OCI-LY7 (cell line): ENCODE results near the gene CEACAM3. TPM values are rescaled to one million over a fixed set of nuclear protein-coding genes. Genes with fewer than 3 reads are reported as not detected.

Experiments used
- BruUV-seq: library from RNA; stranded (reverse); fragments of 400-500 nt; replicated peaks from 2 replicates; lab custom pipeline; 2021; lab: Mats Ljungman, UMichigan
- CTCF ChIA-PET: fragments of 300-600 bp; sonication (Branson Sonifier 250); formaldehyde crosslinking; loops from one replicate; lab custom pipeline; 2022; ENCODE audit warnings: antibody characterized with exemption; ENCODE audit not compliant: unreplicated experiment; lab: Charles Lee
- POLR2A ChIA-PET: fragments of 300-600 bp; sonication (Branson Sonifier 250); formaldehyde crosslinking; loops from one replicate; lab custom pipeline; 2022; ENCODE audit warnings: antibody characterized with exemption; lab: Charles Lee
- DNase-seq: peaks from one replicate; pipeline ENCODE4 v3.0.0-alpha.2; 2015; ENCODE audit warnings: low spot score
- H2AFZ ChIP-seq: fragments of 200-600 bp; sonication (generic), shearing (Covaris generic); 2 replicates; pipeline ENCODE4 v1.6.1; 2014; ENCODE audit warnings: mild to moderate bottlenecking, antibody characterized with exemption, low read length, moderate library complexity
- H3K27ac ChIP-seq: fragments of 200-600 bp; sonication (generic); 2 replicates; pipeline ENCODE4 v1.5.1; 2014; ENCODE audit warnings: mixed run types, low read depth, mild to moderate bottlenecking, moderate library complexity, low read length, inconsistent platforms; ENCODE audit not compliant: poor library complexity, severe bottlenecking
- H3K36me3 ChIP-seq: fragments of 200-600 bp; sonication (generic); 2 replicates; pipeline ENCODE4 v1.6.1; 2014; ENCODE audit warnings: mild to moderate bottlenecking, antibody characterized with exemption, low read length, moderate library complexity, mixed read lengths; ENCODE audit not compliant: insufficient read depth
- H3K4me1 ChIP-seq: fragments of 200-600 bp; sonication (generic); 2 replicates; pipeline ENCODE4 v1.5.1; 2014; ENCODE audit warnings: mild to moderate bottlenecking, low read length; ENCODE audit not compliant: insufficient read depth, poor library complexity, severe bottlenecking
- H3K4me2 ChIP-seq: fragments of 200-600 bp; sonication (generic); 2 replicates; pipeline ENCODE4 v1.6.1; 2014; ENCODE audit warnings: mild to moderate bottlenecking, low read length
- H3K4me3 ChIP-seq: fragments of 200-600 bp; sonication (generic); 2 replicates; pipeline ENCODE4 v1.5.1; 2014; ENCODE audit warnings: mild to moderate bottlenecking, low read depth, low read length; ENCODE audit not compliant: poor library complexity, severe bottlenecking
- H3K79me2 ChIP-seq: fragments of 200-600 bp; sonication (generic); 2 replicates; pipeline ENCODE4 v1.6.1; 2016; ENCODE audit warnings: low read depth, mild to moderate bottlenecking, low read length, moderate library complexity, mixed read lengths; ENCODE audit not compliant: insufficient read depth
- H3K9me2 ChIP-seq: fragments of 200-600 bp; sonication (generic); 2 replicates; pipeline ENCODE4 v1.6.1; 2016; ENCODE audit warnings: mild to moderate bottlenecking, low read length, mixed read lengths; ENCODE audit not compliant: insufficient read depth
- H3K9me3 ChIP-seq: fragments of 200-600 bp; sonication (generic); 2 replicates; pipeline ENCODE4 v1.6.1; 2014; ENCODE audit warnings: mild to moderate bottlenecking, mixed run types, low read length, mixed read lengths
- H4K20me1 ChIP-seq: fragments of 200-600 bp; sonication (generic); 2 replicates; pipeline ENCODE4 v1.6.1; 2014; ENCODE audit warnings: mild to moderate bottlenecking, antibody characterized with exemption, low read length, moderate library complexity, mixed read lengths; ENCODE audit not compliant: insufficient read depth
- EZH2phosphoT487 ChIP-seq: fragments of 200-600 bp; sonication (generic); IDR thresholded peaks from 2 replicates; pipeline ENCODE4 v1.6.1; 2018; ENCODE audit warnings: low read depth, borderline replicate concordance, mild to moderate bottlenecking, mixed run types, antibody characterized with exemption, low read length, moderate library complexity, mixed read lengths
- intact Hi-C: fragments of 100-400 bp; cut with micrococcal nuclease; formaldehyde crosslinking; loops from one replicate; pipeline ENCODE4 v1.10.0; 2022; ENCODE audit not compliant: unreplicated experiment
- total RNA-seq, 2 experiments: library from RNA; depleted of rRNA in 1 of 2; stranded (reverse); fragments of >200 nt in 1 of 2; shearing (Covaris generic) in 1 of 2; gene quantifications; 2 replicates each; pipeline ENCODE4 v1.2.3, GENCODE V29; 2014 to 2022
- TF ChIP-seq, protein P1 (sequence below): fragments of 200-600 bp; sonication (generic); conservative IDR thresholded peaks from 2 replicates; pipeline ENCODE4 v1.5.1; 2014; ENCODE audit warnings: mild to moderate bottlenecking, antibody characterized with exemption, low read length, moderate library complexity, mixed read lengths

CEACAM3 gene
- total RNA-seq, 2 experiments from 2014 or later: not detected

- TF ChIP-seq, protein P1, sequence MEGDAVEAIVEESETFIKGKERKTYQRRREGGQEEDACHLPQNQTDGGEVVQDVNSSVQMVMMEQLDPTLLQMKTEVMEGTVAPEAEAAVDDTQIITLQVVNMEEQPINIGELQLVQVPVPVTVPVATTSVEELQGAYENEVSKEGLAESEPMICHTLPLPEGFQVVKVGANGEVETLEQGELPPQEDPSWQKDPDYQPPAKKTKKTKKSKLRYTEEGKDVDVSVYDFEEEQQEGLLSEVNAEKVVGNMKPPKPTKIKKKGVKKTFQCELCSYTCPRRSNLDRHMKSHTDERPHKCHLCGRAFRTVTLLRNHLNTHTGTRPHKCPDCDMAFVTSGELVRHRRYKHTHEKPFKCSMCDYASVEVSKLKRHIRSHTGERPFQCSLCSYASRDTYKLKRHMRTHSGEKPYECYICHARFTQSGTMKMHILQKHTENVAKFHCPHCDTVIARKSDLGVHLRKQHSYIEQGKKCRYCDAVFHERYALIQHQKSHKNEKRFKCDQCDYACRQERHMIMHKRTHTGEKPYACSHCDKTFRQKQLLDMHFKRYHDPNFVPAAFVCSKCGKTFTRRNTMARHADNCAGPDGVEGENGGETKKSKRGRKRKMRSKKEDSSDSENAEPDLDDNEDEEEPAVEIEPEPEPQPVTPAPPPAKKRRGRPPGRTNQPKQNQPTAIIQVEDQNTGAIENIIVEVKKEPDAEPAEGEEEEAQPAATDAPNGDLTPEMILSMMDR: peak; percentile 96
- no peak for TF ChIP-seq EZH2phosphoT487
- ChIA-PET CTCF (interaction anchor here (1.4 to 1.5 kb wide), 2 partner anchors 28 to 36 kb away, joined by 4 to 6 read pairs; no protein-coding TSS in a partner anchor), POLR2A (no interaction called here)
- 0 out of 2 replicates have a peak overlapping the region, but pooled peaks have one; percentile 8 for H3K4me2 ChIP-seq
- no peaks in the 10 kb centered on the region for H3K9me3 ChIP-seq
- H4K20me1 ChIP-seq: no peaks in the 10 kb centered on the region
- no TSS peak for BruUV-seq
- intact Hi-C loops: loop anchor here (1.0 to 2.0 kb wide), 4 partner anchors 28 to 115 kb away; no protein-coding TSS in a partner anchor
- DNase-seq: peak; percentile 84
- H3K4me3 ChIP-seq: no peak overlapping the region
- H2AFZ ChIP-seq: peak overlapping the region; percentile 49
- peaks cover 5% of the 10 kb centered on the region for H3K4me1 ChIP-seq
- no peaks in the 10 kb centered on the region for H3K9me2 ChIP-seq
- H3K79me2 ChIP-seq: no peaks in the 10 kb centered on the region
- H3K27ac ChIP-seq: no peak overlapping the region
- no peaks in the 10 kb centered on the region for H3K36me3 ChIP-seq
These were observed 24.8 kb downstream of the CEACAM3 start for GRCh38 chr19:41821003-41821735.

DNA sequence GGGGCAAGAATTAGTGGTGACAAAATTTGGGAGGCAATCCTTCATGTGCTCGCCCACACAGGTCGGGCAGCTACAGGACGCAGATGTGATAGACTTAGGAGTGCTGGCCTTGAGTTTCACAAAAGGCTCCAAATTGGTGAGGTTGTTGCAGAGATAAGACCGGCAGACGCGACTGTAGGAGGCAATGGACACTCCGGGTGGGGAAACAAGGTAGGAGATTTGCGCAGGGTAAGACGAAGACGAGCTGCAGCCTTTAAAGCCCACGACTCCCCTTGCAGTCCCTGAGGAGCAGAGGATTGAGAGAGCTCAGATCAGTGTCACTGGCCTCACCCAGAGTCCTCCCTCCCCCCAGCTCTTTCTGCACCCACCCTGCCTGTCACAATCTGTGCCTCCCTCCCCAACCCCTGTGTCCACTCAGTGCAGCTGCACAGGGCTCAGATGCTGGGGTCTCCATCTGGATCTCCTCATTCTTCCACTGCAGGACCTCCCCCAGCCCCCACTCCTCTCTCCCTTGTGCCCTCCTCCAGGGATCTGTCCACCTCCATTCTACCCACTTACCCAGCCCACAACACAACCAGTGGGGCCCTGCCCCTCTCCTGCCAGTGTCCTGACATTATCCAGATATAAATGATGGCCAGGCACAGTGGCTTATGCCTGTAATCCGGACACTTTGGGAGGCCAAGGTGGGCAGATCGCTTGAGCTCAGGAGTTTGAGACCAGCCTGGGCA lies 41.8 kb downstream of the CEACAM3 start:
- Histone ChIP-seq H2AFZ (no peak overlapping the region), H3K79me2 (no peaks in the 10 kb centered on the region), H3K9me3 (no peaks in the 10 kb centered on the region), H3K4me1 (peaks cover 14% of the 10 kb centered on the region), H3K36me3 (no peaks in the 10 kb centered on the region), H4K20me1 (no peaks in the 10 kb centered on the region), H3K27ac (no peak overlapping the region), H3K4me3 (no peak overlapping the region), H3K4me2 (no peak overlapping the region), H3K9me2 (no peaks in the 10 kb centered on the region)
- intact Hi-C loops: no loop called here
- DNase-seq: no peak
- TF ChIP-seq EZH2phosphoT487: no peak
- TF ChIP-seq, protein P1: no peak
- CTCF ChIA-PET: no interaction called here
- POLR2A ChIA-PET: interaction anchor here (0.6 kb wide), 1 partner anchor 146 kb away, joined by 10 read pairs; no protein-coding TSS in a partner anchor
- no TSS peak for BruUV-seq
